ENCODE results near the gene EMX1. TPM values are rescaled to one million over a fixed set of nuclear protein-coding genes. Genes with fewer than 3 reads are reported as not detected.

EMX1 gene
- total RNA-seq: not detected

- Mint-ChIP-seq H3K9me3 (no peaks in the 10 kb centered on the region), H3K36me3 (no peaks in the 10 kb centered on the region), H3K27ac (peak within 1 kb of the TSS; percentile 21), H3K4me1 (peaks cover 24% of the 10 kb centered on the region), H3K27me3 (peaks cover 76% of the 10 kb centered on the region), H3K4me3 (peak within 1 kb of the TSS; percentile 75)
- DNase-seq: peak; percentile 67
- POLR2A ChIA-PET: interaction anchor here (1.0 to 1.6 kb wide), 2 partner anchors 10 to 56 kb away, joined by 3 to 8 read pairs; no protein-coding TSS in a partner anchor
- ATAC-seq (ENCODE audit: low read depth): peak; percentile 55
These were observed at the start of gene EMX1 for GRCh38 chr2:72917138-72917876. EMX1 (plus strand) TSS chr2:72917519; CDS start chr2:72917853, 334 bp downstream.

DNA sequence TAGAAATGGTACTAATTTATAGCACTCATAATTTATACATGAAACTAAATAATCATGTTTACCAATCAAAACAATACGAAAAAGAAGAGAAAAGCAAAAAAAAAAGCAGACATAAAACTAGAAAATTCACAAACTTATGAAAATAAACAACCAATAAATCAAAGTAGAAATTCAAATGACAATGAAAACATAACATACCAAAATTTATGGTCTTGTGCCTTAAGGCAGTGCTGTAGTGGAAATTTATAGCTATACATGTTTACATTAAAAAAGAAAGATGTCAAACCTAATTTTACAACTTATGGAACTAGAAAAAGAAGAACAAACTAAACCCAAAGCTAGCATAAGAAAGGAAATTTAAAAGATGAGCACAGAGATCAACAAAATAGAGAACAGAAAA is 46.3 kb upstream of the EMX1 start:
- Mint-ChIP-seq H3K36me3 (no peaks in the 10 kb centered on the region), H3K27me3 (peaks cover 64% of the 10 kb centered on the region), H3K4me1 (no peaks in the 10 kb centered on the region), H3K4me3 (no peak overlapping the region), H3K27ac (no peak overlapping the region), H3K9me3 (no peaks in the 10 kb centered on the region)
- DNase-seq: no peak
- no peak for ATAC-seq (ENCODE audit: low read depth)
- POLR2A ChIA-PET: no interaction called here

GRCh38 chr2:72871880-72872279 is 45.4 kb upstream of the EMX1 start:
- DNase-seq (no peak), ATAC-seq (ENCODE audit: low read depth) (no peak)
- no peaks in the 10 kb centered on the region for H3K9me3 Mint-ChIP-seq
- peaks cover 62% of the 10 kb centered on the region for H3K27me3 Mint-ChIP-seq
- no peaks in the 10 kb centered on the region for H3K4me1 Mint-ChIP-seq
- H3K4me3 Mint-ChIP-seq: no peak overlapping the region
- no peak overlapping the region for H3K27ac Mint-ChIP-seq
- no peaks in the 10 kb centered on the region for H3K36me3 Mint-ChIP-seq
- POLR2A ChIA-PET: no interaction called here

DNA sequence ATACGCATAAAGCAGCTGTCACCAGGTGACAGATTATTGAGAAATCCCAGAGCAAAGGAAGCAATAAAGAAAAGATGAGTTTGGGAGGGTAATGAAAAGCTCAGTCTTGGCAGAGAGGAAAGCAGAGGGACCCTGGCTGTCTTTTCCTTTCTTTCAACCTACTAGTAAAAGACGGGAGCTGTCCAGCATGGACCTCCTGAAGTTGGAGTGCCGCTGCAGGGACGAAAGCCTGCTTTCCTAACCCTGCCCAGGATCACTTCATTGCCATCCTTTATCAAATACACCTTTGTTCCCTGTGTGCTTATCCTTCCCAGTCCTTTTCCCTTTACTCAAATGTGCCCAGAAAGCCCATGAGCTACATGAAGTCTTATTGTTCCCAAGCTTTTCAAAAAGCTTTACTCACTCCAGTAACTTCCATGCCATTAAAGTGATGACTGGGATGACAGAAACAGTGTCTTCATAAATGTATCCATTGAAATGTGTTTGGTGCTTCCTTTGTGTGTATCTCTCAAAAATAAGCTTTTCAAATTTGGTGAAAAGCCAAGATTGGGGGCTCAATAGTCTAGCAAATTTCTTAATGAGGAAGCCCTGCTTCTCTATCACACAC is 33.9 kb upstream of the EMX1 start:
- H3K27ac Mint-ChIP-seq: no peak overlapping the region
- peaks cover 1% of the 10 kb centered on the region for H3K4me1 Mint-ChIP-seq
- POLR2A ChIA-PET: no interaction called here
- ATAC-seq (ENCODE audit: low read depth) (no peak), DNase-seq (no peak)
- no peaks in the 10 kb centered on the region for H3K9me3 Mint-ChIP-seq
- H3K27me3 Mint-ChIP-seq: peaks cover 42% of the 10 kb centered on the region
- H3K36me3 Mint-ChIP-seq: no peaks in the 10 kb centered on the region
- no peak overlapping the region for H3K4me3 Mint-ChIP-seq

GRCh38 chr2:72886505-72887031 is 30.8 kb upstream of the EMX1 start:
- no peak for DNase-seq
- H3K36me3 Mint-ChIP-seq: no peaks in the 10 kb centered on the region
- no peak overlapping the region for H3K27ac Mint-ChIP-seq
- peak overlapping the region; percentile 65 for H3K4me3 Mint-ChIP-seq
- peaks cover 37% of the 10 kb centered on the region for H3K27me3 Mint-ChIP-seq
- peaks cover 1% of the 10 kb centered on the region for H3K4me1 Mint-ChIP-seq
- POLR2A ChIA-PET: no interaction called here
- no peaks in the 10 kb centered on the region for H3K9me3 Mint-ChIP-seq
- ATAC-seq (ENCODE audit: low read depth): no peak

GRCh38 chr2:72887032-72887739 is 30.1 kb upstream of the EMX1 start, which contains the start of gene SPR:
SPR (plus strand) TSS chr2:72887408; CDS start chr2:72887433, 25 bp downstream.
- ATAC-seq (ENCODE audit: low read depth) (peak; percentile 95), DNase-seq (peak; percentile 82)
- peaks cover 35% of the 10 kb centered on the region for H3K27me3 Mint-ChIP-seq
- H3K9me3 Mint-ChIP-seq: no peaks in the 10 kb centered on the region
- H3K36me3 Mint-ChIP-seq: no peaks in the 10 kb centered on the region
- H3K4me3 Mint-ChIP-seq: peak within 1 kb of the TSS; percentile 72
- no peak within 1 kb of the TSS for H3K27ac Mint-ChIP-seq
- POLR2A ChIA-PET: no interaction called here
- H3K4me1 Mint-ChIP-seq: peaks cover 1% of the 10 kb centered on the region

DNA sequence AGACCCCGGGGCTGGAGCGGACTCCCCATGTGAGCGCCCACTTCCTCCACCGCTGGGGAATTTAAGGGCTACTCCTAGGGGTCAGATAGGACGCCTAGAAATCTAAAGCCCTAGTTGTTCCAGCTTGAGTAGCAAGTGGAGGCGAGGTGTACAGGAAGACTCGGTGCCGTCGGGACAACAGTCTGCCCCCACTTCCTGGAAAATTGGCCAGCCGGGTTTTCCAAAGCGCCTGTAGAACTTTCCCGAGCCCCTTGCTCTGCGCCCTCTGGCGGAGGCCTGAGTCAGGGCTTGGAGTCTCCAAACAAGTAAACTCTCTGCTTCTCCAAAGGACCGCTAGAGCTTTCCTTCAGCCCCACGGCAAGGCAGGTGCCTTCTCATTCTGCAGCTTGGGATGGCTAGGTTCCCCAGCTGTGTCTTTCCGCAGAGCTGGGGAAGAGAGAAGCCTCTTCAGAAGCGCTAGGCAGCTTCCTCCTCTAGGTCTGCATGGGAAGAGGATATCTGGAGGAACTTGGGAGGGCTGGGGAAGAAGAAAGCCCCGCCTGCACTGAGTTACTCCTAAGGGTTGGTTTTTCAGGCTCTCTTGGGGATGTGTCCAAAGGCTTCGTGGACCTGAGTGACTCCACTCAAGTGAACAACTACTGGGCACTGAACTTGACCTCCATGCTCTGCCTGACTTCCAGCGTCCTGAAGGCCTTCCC is 29.4 kb upstream of the EMX1 start:
- Mint-ChIP-seq H3K27ac (no peak overlapping the region), H3K4me3 (peak overlapping the region; percentile 72), H3K36me3 (no peaks in the 10 kb centered on the region), H3K27me3 (peaks cover 35% of the 10 kb centered on the region), H3K9me3 (no peaks in the 10 kb centered on the region), H3K4me1 (peaks cover 1% of the 10 kb centered on the region)
- DNase-seq (peak; percentile 68), ATAC-seq (ENCODE audit: low read depth) (peak; percentile 8)
- POLR2A ChIA-PET: no interaction called here

DNA sequence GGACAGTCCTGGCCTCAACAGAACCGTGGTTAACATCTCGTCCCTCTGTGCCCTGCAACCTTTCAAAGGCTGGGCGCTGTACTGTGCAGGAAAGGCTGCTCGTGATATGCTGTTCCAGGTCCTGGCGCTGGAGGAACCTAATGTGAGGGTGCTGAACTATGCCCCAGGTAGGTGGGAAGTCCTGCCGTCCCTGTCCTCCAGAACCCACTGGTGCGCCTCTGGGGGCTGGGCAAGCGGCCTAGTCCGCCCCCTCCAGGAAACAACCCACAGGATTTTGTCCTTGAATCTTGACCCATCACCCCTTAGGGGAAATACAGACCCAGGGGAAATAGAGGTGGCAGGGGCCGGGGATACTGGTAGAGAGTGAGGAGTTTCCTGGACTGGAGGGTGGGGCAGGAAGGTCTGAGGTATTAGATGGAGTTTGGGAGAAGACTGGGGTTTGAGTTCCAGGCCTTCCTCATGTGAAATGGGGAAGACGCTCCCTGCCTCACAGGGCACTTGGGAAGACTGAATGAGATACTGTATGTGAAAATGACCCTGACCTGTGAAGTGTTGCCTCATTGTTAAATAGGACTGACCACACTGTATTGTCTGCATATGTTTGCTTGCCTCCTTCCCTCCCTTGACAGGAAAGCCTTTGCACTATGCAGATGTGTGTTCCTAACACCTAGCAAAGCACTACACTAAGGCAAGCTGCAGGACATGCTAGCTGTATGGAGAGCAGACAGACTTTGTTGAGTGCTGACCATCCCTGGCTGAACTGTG is 28.7 kb upstream of the EMX1 start:
- Mint-ChIP-seq H3K27me3 (peaks cover 30% of the 10 kb centered on the region), H3K36me3 (no peaks in the 10 kb centered on the region), H3K4me1 (peaks cover 1% of the 10 kb centered on the region), H3K4me3 (no peak overlapping the region), H3K27ac (no peak overlapping the region), H3K9me3 (no peaks in the 10 kb centered on the region)
- no peak for ATAC-seq (ENCODE audit: low read depth)
- DNase-seq: no peak
- POLR2A ChIA-PET: interaction anchor here (0.6 kb wide), 1 partner anchor 66 kb away, joined by 5 read pairs; no protein-coding TSS in a partner anchor

GRCh38 chr2:72889991-72890390 is 27.3 kb upstream of the EMX1 start:
- ATAC-seq (ENCODE audit: low read depth): no peak
- POLR2A ChIA-PET: no interaction called here
- Mint-ChIP-seq H3K4me3 (no peak overlapping the region), H3K27me3 (peaks cover 28% of the 10 kb centered on the region), H3K36me3 (no peaks in the 10 kb centered on the region), H3K27ac (no peak overlapping the region), H3K9me3 (no peaks in the 10 kb centered on the region), H3K4me1 (peaks cover 1% of the 10 kb centered on the region)
- no peak for DNase-seq

- ATAC-seq (ENCODE audit: low read depth) (no peak), DNase-seq (no peak)
- H3K27me3 Mint-ChIP-seq: peaks cover 25% of the 10 kb centered on the region
- H3K27ac Mint-ChIP-seq: no peak overlapping the region
- no peak overlapping the region for H3K4me3 Mint-ChIP-seq
- no peaks in the 10 kb centered on the region for H3K36me3 Mint-ChIP-seq
- H3K4me1 Mint-ChIP-seq: peaks cover 4% of the 10 kb centered on the region
- no peaks in the 10 kb centered on the region for H3K9me3 Mint-ChIP-seq
- POLR2A ChIA-PET: no interaction called here
These were observed 26.1 kb upstream of the EMX1 start for GRCh38 chr2:72891091-72891818.

DNA sequence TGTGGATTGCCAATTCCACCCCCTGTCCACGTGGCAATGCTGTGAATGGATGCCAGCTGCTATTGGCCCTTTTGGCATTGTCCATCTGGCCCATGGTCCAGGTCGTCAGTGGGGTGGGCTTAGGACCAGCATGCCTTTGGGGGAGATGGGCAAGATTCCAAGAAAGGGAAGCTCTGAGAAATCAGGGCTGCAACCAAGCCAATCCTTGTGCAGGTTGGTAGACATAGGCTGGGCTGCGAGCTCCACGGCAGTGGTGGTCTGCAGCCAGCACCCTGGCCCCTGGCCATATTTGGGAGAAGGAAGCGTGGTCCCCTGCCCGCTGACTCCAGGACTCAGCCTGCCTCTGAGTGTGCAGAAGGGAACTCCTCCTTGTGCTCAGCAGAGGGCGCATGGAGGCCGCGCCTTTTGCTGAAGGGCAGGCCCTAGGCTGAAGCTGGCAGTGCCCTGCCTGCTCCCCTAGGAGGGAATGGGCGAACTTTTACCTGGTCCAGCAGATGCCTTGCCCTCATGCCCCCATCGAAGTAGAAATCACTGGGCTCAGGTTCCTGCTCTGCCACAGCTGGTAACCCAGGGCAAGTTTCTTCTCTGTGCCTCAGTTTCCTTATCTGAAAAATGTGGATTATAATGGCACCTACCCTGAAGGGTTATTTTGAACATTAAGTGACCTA is 24.7 kb upstream of the EMX1 start:
- H3K36me3 Mint-ChIP-seq: no peaks in the 10 kb centered on the region
- H3K27ac Mint-ChIP-seq: no peak overlapping the region
- H3K4me1 Mint-ChIP-seq: peaks cover 4% of the 10 kb centered on the region
- H3K9me3 Mint-ChIP-seq: no peaks in the 10 kb centered on the region
- POLR2A ChIA-PET: interaction anchor here (1.5 to 1.6 kb wide), 2 partner anchors 61 to 81 kb away, joined by 6 to 7 read pairs; no protein-coding TSS in a partner anchor
- H3K27me3 Mint-ChIP-seq: peaks cover 27% of the 10 kb centered on the region
- peak; percentile 82 for ATAC-seq (ENCODE audit: low read depth)
- DNase-seq: peak; percentile 69
- no peak overlapping the region for H3K4me3 Mint-ChIP-seq

Data from activated naive CD8-positive, alpha-beta T cell treated with anti-CD3 and anti-CD28 coated beads, Interleukin-2, amount 10 ng/mL, durations not matched to agents 7 days and 5 days (primary cell).